Renal pelvis (tissue), 4 donors: Measurements from ENCODE around the gene MSANTD3. TPM values are rescaled to one million over a fixed set of nuclear protein-coding genes. Genes with fewer than 3 reads are reported as not detected.

Experiments used
- DNase-seq: peaks from one replicate; pipeline ENCODE4 v3.0.0-alpha.2; 2013
- polyA plus RNA-seq, 3 donors: library from polyadenylated mRNA; unstranded; fragments of 120-200 nt; gene quantifications; one replicate each; pipeline ENCODE4 v1.2.1, GENCODE V29; 2013; ENCODE audit not compliant: insufficient read length in 3 of 3

The MSANTD3 gene
- polyA plus RNA-seq, 3 donors = 19.4 to 22.2 (median 21.7) TPM

DNA sequence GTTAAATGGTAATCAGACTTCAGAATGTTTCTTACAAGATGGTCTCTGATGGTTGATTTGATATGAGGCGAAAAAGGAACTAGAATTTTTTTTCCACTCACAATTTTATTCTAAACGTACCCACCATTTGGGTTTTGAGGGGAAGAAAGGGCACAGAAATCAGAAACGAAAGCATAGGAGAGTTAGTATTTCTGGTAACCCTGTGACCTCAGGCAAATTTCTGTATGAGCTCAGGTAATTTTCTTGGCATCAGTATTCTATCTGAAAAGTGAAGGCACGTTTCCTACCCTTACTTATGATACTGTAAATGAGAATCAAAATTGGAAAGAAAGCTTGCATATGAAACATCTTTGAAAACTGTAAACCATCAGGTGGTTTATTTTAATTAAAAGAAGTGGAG is 72.5 kb downstream of the MSANTD3 start:
- DNase-seq = no peak

DNA sequence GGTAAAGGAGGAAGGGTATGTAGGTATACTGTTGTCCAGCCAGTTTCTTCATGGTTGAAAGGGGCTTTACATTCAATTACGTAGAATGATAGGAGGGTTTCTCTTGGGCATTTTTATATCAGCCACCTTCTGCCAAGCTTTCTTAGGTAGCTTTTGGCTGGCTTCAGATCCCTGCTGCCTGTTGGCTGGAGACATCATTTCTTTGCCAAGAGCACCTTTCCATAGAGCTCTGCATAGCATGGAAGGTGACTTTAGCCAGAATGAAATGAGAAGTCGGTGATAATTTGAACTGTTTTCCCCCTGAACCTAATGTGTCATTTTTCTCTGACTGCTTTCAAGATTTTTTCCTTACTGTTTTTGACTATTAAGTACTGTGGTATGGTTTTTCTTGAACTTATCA is 72.9 kb downstream of the MSANTD3 start:
- DNase-seq = no peak

Other genes starting within 250 kb of the MSANTD3 start
- gene TEX10, start 74.2 kb upstream of the MSANTD3 start, polyA plus RNA-seq = 10 to 100 TPM; 38.3 to 45.8 (median 40.9) TPM
- 10 to 100 TPM in 1 of 3 donors, 1 to 10 TPM in 2; 4.4 to 11.9 (median 8.5) TPM for gene TMEFF1, start 46.0 kb downstream of the MSANTD3 start, polyA plus RNA-seq
- 1 to 10 TPM; 2.9 to 5.8 (median 3.9) TPM for gene CAVIN4, start 150.9 kb downstream of the MSANTD3 start, polyA plus RNA-seq